T-helper 2 cell (primary cell): Measurements from ENCODE around the gene C3orf49.

Source experiments
- DNase-seq, 5 experiments: peaks; one replicate each; pipeline versions ENCODE4 v3.0.0 to v3.0.0-alpha.2; 2012 to 2022

The C3orf49 gene

DNA sequence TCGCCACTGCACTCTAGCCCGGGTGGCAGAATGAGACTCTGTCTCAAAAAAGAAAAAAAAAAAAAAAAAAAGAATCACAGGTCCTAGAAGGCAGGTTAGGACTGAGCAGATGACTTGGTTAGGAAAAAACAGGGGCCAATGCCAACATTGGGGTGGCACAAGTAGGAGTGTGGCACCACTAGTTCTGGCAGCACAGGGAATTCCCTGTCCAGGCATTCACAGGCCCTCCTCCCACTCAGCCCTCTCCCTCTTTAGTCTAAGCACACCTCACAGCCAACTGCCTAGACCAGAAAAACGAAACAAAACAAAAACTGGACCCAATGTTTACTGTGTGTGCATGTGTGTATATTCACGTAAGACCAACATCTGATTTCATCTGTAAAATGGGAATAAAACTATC, 34.0 kb downstream of the C3orf49 start:
- no peak for DNase-seq

DNA sequence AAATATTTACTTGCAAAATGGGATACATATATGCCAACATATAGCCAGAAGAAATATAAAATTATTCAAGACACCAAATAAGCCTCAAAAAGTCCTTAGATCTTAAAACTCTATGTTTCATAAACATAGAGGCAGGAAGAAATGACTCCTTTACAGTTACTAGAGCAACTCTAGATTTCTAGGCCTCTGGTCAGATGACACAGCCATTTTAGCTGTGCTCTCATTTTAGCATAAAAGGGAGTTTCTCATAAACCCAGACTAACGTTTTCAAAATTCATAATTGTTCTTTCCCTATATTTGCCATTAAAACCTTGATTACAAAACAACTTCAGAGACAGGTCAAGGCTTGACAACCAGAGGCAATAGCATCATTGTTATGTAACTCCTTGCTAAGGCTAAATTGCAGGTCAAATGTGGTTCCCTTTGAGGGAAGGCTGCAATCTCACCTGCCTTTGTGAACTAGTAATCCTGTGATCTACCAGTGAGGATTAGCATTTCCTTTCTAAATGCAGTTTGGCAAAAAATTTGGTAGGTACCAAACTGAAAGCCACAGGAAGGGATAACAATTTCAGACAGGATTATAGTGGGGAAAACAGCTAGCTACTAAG, 36.3 kb downstream of the C3orf49 start:
- DNase-seq: no peak

DNA sequence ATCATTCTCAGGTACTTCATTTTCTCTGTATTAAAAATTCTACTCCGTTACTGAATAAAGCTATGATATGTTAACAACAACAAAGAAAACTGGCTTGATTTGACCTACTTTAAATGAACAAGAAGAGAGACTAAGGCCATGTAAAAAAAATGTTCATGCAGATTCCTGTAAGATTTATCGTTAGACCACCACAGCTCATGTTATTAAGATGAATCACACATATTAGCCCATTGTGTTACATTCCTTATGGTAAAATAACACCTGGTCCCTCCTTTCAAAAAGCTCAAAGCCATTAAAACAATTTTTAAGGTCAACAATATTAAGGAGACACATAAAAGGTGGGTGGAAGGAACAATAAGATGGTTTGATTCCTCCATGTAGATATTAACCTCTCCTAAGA, 38.2 kb downstream of the C3orf49 start:
- no peak for DNase-seq

DNA sequence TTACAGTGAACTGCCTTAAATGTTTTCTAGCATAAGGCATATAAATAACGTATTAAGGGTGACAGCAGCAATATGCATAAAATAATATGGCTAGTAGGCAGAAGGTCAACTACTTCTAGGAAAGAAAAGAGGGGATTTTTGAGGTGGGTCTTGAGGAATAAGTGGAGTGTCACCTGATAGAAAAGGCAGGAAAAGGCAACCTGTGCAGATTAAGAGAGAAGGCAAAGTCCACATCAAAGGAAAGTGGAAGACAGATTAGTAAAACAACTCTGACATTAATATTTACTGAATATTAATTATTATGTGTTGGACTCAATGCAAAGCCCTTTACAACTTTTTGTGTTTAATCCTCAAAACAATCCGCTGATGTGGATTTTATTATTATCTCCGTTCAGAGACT, 41.7 kb downstream of the C3orf49 start:
- no peak for DNase-seq

DNA sequence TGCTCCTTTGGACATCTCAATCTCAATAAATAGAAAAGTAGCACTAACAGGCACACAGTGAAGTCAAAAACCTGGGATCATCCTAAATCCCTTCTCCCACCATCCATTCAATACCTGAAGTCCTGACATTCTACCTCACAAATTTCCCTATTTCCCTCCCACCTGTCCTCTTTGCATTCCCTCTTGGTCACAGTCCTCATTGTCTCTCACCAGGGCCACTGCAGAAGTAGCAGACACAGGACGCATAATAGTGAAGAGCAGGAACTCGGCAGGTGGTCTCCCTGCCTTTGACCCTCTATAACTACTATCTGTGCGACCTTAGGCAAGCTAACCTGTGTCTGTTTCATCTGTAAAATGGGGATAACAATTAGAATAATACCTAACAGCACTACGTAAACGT, 42.2 kb downstream of the C3orf49 start:
- DNase-seq: no peak

DNA sequence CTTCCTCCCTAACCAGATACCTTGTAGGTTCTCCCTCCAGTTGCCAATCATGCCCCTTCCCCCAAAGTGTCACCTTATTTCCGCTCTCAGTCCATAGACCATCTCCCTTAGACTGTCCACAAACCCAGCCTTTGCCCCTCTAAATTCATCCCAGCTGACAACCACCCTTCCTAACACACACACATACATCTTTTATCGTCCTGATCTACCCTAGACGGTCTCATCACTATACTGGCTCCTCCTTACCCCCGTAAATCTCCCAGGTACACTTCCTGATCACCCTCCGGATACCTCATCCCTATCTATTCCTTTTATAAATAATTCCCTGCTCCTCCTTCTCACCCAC, 43.7 kb downstream of the C3orf49 start:
- DNase-seq: peak in 1 of 5 experiments; percentile 9

DNA sequence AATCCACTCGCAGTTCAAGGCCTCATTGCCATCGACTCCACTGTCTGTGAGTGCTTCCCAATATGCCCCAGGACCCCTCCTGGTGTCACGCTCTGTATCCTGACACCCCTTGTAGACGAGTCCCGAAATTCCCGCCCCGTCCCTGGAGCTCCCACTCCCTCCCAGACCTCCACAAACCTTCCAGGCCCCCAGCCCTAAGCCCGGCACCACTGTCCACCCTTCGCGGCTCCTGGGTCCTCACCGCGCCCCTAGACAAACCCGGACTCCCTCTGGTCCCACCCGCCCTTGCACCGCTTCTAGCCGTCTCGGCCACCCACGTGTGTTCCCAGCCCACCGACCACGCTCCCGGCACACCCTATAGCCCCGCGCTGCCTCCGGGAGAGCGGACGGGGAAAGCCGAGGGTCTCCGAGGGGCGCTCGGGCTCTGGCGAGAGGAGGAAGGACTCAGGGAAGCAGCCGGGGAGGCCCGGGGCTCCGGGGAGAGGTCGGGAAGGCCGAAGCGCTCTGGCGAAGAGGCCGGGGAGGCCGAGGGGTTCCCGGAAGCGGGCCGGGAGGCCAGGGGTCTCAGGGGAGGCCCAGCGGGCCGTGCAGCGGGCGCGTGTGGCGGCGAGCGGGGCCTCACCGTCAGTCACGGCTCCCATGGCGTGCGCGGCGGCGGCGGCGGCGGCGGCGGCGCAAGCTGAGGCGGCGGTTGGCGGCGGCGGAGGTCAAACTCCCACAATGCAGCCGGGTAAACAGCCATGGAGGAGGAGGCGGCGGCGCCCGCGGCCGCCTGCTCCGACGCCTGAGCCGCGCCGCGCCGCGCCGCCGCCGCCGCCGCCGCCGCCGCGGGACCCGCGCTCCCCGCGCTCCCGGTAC, 44.3 kb downstream of the C3orf49 start, which contains the start of the genes ATXN7 and THOC7:
Gene ATXN7 (plus strand): TSS at position 718 of the 858 bp plus-strand sequence. CDS start 48,732 bp downstream, outside the sequence.
Gene THOC7 (minus strand): TSS at position 656 of the 858 bp plus-strand sequence. CDS start 15 bp downstream, at position 641.
- DNase-seq: peak; percentile 50 to 86 (median 67)

DNA sequence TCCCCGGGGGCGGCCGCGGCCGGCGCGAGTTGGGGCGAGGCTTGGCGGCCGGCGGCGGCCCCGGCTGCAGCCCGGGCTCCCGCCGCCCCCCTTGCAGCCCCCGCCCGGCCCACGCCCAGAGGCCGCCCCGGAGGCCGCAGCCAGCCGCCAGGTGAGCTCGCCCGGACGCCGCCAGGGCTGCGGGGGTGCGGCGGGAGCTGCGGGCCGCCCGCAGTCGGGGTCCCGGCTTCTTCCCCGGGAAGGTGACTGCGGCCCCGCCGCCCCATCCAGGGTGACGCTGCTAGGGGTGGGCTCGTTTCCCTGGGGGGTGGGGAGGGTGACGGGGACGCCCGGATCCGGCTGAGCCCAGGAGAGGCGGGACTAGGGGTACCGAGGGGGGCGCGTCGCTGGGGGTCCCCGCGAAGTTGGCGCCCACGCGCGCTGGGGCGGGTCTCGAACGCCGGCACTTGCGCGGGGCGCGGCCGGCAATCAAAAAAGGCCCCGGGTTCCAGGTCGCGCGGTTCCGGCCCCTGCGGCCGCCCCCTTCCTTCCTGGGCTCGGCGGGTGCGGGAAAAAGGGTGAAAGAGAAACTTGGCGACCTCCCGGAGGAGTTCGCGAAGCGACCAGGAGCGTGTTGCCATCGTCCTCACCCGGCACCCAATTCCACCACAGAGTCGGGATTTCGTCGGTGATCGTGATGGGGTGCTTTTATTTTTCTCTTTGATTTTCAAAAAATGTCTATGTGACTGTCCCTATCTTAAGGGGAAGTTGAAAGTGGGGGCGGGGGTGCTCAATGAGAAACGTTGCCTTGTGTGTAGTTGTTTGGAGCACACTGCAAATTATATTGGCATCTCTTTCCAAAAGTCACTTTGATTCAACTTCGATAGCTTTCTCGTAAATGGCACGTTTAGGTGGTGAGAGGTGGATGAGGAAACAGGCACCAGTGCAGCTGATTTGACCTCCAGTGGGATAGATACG, 45.2 kb downstream of the C3orf49 start:
- DNase-seq: peak; percentile 10 to 48 (median 34)

DNA sequence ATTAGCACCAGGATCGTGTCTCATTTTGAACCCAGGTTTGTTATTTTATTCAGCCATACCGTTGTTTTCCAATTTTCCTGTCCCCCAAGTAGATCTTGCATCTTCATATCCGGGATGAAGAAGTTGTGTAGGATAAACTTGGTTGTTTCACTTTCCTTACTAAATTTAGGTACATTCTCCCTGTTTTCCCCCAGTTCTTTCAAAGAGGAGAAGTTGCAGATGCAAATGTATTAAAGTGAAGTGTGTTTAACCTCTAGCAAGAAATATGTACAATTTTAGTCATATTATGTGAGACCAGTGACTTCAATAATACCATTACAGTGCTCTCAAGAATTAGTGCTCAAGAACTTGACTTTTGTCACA, 45.8 kb downstream of the C3orf49 start:
- no peak for DNase-seq

DNA sequence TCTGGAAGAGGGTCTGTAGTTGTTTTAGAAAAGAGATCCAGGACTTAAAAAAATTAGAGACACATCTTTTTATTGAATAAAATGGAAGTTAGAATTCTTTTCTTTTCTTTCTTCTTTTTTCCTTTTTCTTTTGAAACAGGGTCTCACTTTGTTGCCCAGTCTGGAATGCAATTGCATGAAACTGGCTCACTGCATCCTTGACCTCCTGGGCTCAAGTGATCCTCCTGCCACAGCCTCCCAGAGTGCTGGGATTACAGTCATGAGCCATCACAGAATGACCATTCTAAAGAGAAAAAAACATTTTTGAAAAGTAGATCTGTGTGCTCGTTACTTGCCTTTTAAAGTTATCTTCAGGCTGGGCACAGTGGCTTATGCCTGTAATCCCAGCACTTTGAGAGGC, 48.1 kb downstream of the C3orf49 start:
- no peak for DNase-seq

DNA sequence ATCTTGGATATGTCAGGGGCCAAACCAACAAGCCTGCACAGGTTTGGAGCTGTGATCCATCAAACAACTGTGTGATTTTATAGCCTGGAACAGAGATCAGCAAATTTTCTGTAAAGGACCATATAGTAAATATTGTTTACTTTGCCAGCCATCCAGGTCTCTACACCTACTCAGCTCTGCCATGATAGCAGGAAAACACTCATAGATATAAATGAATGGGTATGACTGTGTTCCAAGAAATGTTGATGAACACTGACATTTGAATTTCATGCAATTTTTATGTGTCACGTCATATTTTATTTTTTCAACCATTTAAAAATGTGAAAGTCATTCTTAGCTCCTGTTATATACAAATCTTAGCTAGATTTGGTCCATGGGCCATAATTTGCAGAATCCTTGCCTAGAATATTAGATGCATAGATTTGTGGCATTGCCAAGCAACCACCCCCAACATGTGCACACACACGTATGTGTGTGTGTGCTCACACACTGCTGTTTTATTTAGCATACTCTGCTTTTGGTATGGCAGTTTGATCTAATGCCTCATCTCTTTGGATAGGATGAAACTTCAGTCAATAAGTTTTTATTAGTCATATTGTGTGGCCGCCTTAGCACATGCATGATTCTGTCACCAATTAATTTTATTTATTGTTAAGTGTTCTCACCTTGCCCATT, 51.0 kb downstream of the C3orf49 start:
- no peak for DNase-seq

DNA sequence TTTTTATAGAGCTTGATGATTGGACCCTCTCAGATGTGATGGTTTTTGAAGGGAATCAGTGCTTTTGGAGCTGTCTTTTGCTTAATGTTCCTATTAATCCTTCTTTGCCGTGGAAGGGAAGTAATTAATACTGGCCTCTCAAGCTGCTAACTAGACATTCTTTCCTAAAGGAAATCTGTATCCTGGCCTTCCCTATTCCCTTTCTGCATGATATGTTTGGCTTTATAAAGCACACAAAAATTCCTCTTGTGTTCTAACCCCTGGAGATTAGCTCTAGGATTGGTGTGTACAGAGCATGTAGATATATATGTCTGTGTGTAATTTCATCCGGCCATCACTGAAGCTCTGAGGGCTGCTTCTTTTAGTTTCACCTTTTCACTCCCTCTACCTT, 51.5 kb downstream of the C3orf49 start:
- no peak for DNase-seq

DNA sequence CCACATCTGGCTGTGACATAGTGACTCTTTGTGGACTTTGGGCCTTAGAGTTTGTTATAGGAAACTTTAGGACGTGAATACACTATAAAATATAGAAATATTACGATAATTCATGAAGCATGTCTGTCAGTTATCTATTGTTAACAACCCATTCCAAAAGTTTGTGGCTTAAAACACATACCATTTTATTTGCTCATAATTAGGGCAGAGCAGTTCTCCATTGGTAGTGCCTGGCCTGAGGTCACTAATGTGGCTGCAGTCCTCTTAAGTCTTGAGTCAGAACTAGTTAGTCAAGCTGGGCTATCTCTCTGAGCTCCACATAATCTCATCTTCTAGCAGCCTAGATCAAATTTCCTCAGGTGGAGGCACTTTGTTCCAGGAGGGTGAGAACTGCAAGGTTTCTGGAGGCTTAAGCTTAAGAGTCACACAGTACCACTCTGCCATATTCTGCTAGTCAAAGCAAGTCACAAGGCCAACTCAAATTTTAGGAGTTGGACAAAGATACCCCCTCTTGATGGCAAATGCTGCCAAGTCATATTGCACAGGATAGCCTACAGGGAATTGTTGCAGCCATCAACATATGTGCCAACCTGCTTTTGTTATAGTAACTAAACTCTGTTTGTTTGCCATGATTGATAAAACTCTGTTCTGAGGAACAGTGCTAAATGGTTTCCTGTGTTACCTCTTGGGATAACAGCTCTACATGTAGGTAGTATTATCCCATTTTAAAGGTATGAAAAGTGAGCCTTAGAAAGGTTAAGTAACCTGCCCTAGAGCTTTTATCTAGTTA, 53.2 kb downstream of the C3orf49 start:
- DNase-seq: no peak

DNA sequence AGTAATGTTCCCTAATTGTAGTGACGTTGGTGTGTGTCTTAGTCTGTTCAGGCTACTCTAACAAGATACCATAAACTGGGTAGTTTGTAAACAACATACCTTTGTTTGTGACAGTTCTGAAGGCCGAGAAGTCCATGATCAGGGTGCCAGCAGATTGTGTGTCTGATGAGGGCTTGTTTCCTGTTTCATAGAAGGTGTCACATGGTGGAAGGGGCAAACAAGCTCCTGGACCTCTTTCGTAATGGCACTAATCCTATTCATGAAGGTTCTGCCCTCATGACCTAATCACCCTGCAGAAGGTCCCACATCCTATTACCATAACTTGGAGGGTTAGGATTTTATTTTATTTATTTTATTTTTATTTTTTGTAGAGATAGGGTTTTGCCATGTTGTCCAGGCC, 55.7 kb downstream of the C3orf49 start:
- no peak for DNase-seq

DNA sequence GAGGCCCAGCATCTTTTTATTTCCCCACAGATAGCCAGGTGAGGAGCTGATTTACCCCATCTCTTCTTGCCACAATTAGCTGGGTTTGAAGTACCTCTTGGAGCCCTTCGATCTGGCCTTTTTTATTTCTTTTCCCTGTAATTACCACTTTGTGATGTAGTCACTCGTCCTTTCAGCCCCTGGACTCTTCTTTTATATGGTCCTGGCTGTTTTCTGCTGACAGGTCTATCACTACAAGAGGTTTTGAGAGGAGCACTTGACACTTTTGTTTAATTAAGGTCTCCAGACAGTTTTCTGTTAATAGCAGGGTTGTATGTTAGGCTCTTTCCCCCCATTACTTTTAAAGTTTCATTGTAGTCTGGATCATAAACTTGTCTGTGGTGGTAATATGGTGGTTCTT, 56.4 kb downstream of the C3orf49 start:
- DNase-seq: no peak

DNA sequence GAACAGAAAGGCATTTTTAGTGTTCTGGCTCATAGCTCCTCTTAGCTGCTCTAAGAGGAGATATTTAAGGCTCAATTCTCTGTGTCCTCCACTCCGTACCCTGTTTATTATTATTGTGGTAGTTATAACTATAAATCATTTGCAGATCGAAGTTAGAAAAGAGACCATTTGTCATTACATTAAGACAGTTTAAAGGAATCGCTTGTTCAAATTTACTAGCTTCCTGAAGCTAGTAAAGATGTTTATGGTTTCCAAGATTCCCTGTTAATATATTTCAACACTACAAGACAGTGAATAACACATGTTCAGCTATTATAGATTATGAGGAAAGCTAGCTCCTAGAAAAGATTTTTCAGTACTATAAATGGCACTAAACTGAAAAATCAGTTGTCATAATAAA, 57.2 kb downstream of the C3orf49 start:
- DNase-seq: no peak

DNA sequence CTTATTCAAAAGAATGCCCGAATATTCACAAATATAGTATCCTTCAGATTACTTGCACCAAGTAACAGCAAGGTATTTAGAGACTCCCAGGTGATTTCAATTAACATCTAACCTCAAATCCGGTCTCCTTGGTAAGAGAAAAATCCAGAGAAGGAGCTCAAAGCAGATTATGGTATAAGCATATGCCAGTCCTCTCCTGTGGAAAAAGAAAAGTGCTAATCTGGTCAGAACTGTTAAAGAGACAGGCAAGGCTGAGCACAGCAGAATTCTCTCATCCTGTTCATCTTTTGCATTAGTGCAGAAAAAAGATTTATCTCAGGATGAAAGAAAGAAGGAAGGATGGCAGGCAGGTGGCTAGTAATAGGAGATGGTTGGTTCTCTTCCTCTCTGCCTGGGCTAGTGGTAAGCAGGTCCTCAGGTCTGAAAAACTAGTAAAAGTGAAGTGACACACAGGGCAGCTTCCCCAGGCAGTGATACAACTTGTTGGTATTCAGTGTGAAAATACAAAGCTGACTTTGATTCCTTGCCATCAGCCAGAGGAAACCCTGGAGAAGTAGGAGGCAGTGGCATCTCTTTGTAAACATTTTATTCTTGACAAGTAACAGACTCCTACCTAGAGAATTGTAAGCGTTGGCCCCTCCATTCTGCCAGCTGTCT, 58.8 kb downstream of the C3orf49 start:
- no peak for DNase-seq

DNA sequence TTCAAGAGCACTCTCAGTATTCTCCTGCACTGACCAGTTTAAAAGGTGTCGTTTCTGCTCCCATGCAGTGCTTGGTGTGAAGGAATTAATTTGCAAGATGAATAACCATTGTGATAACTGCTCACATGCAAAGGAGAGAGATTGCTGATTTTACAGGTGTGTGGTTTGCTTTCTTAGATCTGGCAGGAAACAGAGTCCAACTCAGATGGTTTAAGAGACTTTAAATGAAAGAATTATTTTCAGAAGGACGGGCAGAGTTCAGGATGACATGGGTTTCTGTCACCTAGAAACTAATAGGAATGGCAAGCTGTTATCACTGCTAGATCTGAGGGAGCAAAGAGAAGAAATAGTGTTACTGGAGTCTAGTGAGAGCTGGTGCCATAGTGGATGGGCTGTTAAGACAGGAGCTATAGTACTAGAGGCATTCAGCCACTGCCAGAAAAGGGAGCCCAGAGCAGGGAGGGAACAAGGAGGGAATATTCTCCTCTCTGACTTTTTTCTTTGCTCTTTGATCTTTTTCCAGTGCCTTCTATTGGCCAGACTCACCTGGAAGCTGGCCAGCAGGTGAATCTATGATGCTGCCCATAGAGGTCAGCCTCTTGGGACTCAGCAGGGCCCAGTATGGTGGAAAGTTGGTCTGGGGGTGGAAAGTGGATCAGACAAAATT, 59.4 kb downstream of the C3orf49 start:
- no peak for DNase-seq

DNA sequence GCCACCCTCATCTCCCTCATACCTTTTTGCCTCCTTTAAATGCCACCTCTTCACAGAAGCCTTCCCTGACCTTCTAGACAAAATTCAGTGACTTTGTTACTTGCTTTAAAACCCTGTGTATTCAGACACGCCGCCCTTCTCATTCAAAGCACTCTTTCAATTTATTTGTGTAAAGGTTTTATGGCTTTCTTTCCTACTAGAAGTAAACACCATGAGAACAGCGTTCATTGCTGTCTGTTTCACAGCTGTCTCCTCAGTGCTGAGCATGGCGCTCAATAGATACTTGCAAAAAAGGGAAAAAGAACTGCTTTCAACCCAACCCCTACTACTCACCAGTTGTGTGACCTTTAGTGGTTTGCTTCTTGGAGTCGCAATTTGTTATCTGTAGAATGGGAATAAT, 61.6 kb downstream of the C3orf49 start:
- no peak for DNase-seq

DNA sequence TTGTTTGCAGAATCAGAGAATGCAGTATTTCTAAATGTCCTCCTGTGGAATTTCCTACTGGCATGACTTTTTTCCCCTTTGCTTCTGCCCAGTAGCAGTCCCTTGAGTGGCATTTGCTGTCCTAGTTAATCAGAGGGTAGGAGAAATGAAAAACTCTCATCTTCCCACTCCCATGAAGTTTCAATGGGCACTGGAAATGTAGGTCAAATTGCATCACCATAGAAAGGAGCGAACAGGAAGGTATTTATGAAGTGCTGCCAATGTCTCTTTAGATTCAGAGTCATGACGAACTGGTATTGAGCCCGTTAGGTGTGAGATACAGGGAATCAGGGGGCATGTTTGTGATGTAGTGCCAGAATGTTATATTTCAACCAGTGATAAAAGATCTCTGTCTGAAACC, 67.8 kb downstream of the C3orf49 start:
- DNase-seq: no peak

DNA sequence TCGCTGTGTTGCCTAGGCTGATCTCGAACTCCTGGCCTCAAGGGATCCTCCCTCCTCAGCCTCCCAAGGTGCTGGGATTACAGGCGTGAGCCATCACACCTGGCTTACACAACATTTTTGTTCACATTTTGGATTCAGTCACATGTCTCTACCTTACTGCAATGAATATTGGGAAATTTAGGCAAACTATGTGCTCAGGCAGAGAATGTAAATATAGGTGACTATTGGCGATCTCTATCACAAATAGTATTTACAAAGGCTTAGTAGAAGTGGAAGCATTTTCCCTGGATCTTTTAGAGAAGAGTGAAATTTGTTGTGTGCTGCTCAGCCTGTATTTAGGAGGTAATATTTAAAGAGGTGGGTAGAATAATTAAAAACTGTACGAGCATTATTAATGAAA, 72.4 kb downstream of the C3orf49 start:
- DNase-seq: no peak
